ENCODE data around the gene MCF2L.
"Not testable (repeated sequence)": the region's sequence is repeated elsewhere in the genome, so short reads cannot be mapped to it uniquely, and the experiment has no call there.

Gene MCF2L

DNA sequence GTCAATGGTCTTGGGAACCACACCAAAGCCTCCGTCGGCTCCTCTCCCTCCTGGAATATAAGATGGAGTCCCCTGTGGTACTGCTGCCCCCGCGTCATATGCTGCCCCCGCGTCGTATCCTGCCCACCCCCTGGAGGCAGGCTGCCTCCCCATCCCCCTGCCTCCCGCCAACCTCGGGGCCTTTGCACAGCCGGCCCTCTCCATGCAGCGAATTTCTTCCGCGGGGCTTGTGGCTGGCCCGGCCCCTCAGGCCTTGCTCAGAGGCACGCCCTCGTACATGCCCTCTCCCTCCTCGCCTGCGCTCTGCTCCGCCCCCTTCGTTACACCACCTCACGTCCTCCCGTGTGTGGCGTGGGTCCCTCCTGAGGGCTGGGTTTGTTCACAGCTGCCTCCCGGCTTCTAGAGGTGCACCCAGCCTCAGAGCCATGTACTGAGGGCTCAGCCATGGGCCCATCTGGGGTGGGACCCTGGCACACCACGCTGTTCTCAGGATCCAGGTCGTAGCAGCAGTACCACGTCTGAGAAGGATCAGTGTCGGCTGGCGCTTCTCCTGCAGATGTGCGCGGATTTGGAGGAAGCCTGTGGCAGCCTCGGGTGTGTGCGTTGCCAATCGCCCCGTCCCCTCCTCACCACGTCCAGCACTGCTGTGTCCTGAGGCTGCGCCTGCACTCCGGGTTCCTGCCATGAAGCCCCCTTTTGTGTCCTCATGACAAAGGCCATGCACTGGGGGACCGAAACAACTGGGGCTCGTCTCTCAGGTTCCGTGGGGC lies 47.7 kb downstream of the MCF2L start:
- no peak for DNase-seq

DNA sequence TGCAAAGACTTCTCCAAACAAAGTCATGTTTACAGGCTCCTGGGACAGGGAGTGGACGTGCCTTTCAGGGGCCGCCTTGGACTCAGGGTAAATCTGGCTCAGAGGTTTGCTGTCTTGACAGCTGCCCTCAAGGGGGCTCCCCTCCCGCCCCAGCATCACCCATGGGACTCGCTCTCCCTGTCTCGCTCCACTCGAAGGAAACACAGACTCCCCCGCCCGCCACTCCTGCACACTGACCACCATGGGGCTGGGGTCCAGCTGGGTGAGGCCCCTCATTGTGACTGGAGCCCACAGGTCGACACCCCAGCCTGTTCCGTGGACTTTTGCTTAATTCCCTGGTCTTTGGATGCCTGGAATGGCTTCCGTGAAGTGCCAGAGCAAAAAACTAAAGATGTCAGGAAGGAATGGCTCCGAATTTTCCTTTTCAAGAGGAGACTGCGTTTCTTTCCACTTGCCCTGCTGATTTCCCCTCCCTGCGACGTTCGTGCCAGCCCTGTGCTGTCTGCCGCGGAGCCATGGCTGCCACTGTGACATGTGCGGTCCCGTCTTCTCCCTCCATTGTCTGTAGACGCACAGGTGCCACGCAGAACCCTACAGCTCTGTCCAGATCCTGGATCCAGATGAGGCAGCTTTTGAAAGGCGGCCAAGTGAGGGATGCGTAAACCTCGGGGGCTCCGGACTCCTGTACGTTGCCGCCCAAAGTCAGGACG lies 48.6 kb downstream of the MCF2L start:
- DNase-seq = no peak

- DNase-seq = no peak
Observed at GRCh38 chr13:113018676-113019465, 49.9 kb downstream of the MCF2L start.

DNA sequence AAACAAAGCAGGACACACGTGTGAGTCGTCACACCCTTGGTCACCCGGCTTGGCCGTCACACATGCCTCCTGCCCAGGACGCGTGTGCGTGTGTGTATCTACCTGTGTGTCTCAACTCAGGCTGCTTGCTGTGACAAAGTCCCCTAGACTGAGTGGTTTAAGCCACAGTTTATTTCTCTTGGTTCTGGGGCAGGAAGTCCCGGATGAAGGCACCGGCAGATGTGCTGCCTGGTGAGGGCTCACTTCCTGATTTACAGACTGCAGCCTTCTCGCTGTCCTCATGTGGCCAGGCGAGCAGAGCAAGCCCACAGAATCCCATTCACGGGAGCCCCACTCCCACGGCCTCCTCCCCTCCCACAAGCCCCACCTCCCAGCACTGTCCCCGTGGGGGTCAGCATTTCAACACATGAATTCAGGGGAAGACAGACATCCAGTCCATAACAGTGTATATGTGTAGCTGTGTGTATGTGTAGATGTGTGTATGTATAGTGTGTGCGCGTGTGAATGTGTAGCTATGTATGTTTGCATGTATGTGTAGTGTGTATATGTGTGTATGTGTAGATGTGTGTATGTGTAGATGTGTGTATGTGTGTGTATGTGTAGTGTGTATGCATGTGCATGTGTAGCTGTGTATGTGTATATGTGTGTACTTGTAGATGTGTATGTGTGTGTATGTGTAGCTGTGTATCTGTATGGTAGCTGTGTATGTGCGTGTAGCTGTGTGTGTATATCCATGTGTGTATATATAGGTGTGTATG lies 51.5 kb downstream of the MCF2L start:
- DNase-seq = no peak

DNA sequence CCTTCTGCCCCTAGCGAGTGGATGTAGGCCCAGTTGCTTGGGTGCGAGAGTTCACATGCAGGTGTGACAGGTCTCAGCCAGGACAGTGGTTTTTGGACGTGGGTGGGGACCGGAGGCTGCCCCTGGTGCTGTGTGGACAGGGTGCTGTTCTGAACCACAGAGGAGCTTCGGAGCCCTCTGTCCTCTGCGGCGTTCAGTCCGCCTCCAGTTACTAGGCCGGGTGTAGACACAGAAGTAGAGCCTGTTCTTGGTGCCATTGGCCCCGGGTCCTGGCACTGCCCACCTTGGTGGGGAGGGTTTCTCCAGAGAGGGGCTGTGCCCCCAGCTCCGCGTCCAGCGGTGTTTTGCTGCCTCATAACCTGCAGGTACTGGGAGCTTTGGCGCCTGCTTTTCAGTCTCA lies 52.4 kb downstream of the MCF2L start:
- DNase-seq = no peak

- DNase-seq = no peak
Observed at GRCh38 chr13:113021811-113022210, 52.8 kb downstream of the MCF2L start.

GRCh38 chr13:113022391-113022744 lies 53.4 kb downstream of the MCF2L start:
- no peak for DNase-seq

- no peak for DNase-seq
Observed at GRCh38 chr13:113022745-113023574, 53.9 kb downstream of the MCF2L start.

- DNase-seq = no peak
Observed at GRCh38 chr13:113023694-113024430, 54.8 kb downstream of the MCF2L start.

GRCh38 chr13:113024466-113024865 lies 55.5 kb downstream of the MCF2L start:
- DNase-seq = no peak

- no peak for DNase-seq
Observed at GRCh38 chr13:113026391-113026910, 57.4 kb downstream of the MCF2L start.

GRCh38 chr13:113027095-113027494 lies 58.1 kb downstream of the MCF2L start:
- DNase-seq = no peak

DNA sequence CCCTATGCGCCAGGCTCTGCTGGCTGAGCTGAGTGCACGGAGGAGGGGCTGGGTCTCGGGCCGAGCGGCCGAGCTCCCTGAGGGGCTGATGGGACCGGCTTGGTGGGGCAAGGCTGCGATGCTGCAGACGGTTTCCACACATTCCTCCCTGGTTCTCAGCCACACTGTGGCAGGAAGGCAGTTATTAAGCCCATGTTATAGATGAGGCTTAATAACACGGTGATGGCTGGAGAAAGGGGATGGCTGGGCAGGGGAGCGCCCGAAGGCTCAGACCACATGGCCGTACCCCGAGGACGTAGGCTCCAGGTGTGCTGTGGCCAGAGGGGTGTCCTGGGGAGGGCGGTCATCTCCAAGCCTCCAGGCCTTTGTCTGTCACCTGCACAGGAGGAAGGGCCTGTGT lies 58.6 kb downstream of the MCF2L start:
- no peak for DNase-seq

- no peak for DNase-seq
Observed at GRCh38 chr13:113028336-113029060, 59.5 kb downstream of the MCF2L start.

DNA sequence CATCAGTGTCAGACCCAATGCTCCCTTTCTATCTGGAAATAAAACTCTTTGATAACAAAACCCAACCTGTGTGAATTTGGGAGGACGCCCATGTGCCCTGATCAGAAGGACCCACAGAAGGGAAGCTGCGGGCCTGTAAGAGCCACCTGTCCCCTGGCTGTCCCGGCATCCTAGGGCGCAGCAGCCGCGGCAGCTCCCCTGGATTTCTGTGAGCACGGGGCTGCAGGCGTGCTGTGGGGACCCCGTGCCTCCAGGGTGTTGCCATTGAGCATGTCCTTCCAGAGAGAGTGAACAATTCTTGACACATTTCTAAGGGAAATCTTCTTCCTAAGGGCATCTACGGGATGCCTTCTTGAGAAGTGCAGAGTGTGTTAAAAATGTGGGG lies 60.0 kb downstream of the MCF2L start:
- DNase-seq = no peak

DNA sequence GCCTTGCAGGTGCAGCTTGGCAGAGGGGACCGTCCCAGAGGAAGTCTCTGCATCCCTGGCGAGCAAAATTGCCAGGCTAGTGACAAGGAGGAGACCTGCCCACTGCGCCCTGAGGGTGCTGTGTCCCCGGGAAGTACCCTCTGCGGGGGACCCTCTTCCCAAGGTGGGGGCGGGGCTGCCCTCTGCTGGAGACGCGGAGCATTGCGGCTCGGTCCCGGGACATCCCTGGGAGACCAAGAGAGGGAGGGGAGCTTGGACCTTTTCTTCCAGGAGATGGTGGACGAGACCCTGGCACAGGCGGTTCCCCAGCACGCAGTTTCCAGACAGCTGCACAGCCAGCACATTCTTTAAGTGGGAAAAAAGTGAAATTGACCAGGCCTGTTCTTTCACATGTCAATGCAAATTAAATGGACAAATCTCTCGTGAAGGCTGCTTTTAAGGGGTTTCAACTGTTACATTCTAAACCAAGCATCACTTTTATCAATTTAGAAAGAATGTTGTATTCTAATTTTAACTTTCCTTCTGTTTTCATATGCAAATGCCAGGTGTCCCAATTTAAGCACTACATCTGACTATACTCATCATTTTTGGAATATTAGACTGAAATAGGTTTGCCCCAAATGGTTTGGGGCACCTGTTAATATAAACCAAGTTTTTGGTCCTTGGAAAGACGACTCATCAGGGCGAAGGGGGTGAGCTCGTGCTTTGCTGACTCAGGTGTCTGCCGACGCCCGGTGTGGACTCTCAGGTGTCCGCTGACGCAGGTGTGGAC lies 60.7 kb downstream of the MCF2L start:
- DNase-seq = peak; percentile 47

DNA sequence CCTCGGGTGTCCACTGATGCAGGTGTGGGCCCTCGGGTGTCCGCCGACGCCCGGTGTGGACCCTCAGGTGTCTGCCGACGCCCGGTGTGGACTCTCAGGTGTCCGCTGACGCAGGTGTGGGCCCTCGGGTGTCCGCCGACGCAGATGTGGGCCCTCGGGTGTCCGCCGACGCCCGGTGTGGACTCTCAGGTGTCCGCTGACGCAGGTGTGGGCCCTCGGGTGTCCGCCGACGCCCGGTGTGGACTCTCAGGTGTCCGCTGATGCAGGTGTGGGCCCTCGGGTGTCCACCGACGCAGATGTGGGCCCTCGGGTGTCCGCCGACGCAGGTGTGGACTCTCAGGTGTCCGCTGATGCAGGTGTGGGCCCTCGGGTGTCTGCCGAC lies 61.2 kb downstream of the MCF2L start:
- not testable (repeated sequence) for DNase-seq

GRCh38 chr13:113031465-113031864 lies 62.5 kb downstream of the MCF2L start:
- no peak for DNase-seq

GRCh38 chr13:113032291-113032690 lies 63.3 kb downstream of the MCF2L start:
- DNase-seq = no peak

All from NCI-H1105 treated with DMSO at 0.1 percent for 48 hours (cell line).